Measurements from ENCODE around the gene ELOVL6.

ELOVL6 gene

DNA sequence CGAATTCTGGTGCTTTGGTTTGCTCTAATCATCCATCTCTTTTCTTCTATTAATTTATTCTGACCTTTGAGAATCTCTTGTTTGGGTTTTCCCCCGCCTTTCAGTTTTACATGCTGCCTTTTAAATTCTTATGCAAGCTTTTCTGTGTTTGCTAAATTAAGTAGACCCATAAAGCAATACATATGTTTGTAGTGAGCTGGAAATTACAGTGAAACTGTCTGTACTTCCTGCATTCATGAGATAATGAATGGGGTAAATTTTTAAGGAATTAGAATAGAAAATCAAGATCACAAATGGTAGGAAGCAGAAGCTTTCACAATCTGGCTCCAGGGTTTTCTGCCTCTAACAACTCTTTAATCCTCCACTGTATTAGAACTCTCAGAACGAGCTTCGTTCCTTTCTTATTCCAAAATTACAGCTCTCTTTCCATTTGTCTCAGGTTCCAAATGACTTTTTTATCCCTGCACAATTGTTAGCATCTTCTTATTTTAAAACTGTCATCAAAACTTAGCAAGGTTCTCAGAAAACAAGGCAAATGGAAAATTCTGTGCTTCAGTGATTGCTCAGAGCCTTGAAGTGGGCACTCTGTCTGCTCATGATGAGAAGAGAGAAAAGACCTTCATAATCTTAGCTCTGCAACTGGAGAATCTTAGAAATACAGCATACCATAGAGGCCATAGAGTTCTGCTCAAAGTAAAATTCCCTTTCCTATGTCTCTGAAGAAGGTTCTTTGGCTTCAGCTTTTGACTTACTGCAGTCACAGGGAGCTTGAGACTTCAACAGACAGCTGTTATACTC lies 177.6 kb downstream of the ELOVL6 start:
- no peak for DNase-seq

DNA sequence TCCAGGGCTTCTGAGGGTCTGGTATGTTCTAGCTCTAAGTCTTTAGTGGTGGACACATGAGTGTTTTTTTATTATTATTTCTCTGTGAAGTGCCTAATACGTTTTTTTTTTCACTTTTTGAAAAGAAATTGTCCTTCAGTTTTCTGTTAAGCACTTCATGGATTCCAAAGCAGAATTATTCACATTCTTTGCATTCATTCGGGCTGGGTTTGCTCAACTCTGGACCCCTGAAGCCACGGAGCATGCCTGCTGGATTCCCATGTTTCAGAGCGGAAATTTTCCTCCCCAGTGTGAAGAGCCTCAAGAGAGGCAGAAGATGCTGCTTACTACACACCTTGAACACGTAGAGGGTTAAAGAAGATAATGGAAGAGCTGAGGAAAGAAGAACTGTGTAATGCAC lies 178.3 kb downstream of the ELOVL6 start:
- DNase-seq: no peak

DNA sequence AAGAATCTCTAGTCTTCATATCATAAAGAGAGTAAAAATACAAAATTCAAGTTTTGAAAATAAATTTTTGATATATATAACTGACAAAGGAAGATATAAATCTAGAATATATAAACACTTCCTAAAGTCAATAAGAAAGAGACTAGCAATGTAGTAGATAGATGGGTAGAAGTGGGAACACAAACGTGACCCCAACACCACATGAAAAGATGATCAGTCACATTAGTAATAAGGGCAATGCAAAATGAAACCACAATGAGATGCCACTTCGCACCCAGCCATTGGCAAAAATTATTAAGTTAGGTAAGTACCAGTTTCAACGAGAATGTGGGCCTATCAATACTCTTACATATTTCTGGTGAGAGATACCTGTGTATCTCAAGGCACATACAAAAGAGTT lies 179.3 kb downstream of the ELOVL6 start:
- no peak for DNase-seq

DNA sequence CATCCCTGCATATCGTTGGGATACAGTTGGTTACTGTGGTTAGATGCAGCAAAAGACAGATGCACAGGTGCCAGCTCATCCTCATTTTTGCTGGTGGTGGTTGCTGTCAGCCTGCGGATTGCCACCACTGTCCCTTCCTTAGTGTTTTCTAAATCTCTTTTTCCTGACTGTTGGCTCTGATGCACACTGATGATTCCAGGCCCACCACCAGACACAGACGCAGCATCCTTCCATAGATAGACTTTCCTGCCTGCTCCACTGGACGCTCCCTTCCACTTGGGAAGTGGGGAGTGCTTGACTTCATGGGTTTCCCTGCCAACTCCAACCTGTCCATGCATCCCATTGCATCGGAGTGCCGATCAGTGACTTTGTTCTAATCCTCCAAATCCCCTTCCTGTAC lies 184.2 kb downstream of the ELOVL6 start:
- DNase-seq: no peak

DNA sequence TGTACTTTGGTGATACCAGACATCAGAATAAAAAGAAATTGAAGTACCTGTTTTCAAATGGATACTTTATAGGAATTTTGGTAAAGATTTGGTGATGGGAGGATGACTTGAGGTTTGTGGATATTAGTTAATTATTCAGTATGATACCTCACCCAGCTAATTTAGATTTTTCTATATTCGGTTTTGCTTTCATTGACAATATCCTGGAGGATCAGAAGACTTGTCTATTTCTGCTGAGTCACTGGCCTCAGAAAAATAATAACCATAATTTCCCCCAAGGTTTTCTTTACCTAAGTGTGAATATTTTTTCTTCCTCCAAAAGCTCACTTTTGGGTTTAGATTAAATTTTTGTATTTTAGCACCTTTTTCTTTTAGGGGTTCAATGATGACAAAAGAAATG lies 185.5 kb downstream of the ELOVL6 start:
- DNase-seq: no peak

DNA sequence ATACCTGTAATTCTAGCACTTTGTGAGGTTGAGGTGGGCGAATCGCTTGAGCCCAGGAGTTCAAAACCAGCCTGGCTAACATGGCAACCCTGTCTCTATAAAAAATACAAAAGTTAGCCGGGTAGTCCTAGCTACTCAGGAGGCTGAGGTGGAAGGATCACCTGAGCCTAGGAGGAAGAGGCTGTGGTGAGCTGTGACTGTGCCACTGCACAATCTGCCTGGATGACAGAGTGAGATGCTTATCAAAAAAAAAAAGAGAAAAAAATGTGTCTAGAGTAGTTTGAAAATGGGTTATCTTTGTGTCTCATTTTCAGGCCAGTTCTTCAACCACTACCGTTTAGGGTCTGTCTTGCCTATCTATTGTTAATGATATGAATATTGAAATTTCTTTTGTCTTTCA lies 187.6 kb downstream of the ELOVL6 start:
- no peak for DNase-seq

DNA sequence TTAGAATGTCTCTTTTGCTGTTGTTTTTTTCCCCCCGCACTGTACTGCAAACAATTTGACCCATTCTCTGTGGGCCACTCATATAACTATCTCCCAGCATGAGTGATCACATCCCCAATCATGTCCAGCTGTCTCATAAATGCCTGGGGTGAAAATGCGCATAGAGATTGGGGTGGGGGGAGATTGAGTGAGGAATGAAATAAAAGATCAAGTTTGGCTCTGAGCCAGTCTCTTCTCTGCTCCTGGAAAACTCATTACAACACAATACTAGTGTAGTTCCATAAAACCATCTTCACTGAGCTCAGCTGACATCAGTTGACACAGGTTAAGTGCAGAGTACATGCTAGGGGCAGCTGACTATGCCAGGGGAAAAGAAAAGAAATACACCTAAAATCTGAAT lies 188.9 kb downstream of the ELOVL6 start:
- DNase-seq: no peak

DNA sequence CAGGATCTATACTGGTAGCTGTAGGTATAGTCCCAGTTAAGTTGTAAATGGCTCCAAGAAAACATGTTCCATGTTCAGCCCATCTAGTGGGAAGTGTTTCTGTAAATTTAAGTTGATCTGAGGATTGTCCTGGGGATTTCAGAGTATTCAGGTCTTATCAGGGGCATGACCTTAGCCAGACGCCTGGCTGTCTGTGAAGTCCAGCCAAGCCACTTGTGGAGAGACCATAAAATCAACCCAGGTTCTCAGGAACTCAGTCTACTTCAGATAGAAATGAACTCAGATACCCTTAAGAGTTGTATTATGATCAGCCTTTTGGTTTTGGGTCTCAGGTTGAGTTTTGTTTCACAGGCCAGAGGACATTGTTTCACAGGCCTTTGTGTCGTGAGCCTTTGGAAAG lies 189.9 kb downstream of the ELOVL6 start:
- no peak for DNase-seq

DNA sequence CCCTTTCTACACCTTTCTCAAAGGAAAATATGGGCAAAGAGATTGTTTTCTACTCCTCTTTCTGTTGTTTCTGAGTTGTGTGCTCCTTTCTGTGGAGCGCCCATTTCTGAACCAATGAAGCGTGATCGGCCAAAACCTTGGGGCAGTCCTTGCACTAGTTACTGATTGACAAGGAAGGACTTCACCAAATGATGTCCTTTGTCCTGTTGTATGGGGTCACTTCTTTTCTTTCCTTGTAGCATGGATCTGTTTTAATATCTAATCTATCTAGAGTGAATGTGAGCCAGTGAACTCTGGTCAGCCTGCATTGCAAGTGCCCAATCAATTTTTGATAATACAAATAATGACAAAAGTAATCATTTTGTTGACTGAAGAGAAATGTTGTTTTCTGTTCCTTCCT lies 191.2 kb downstream of the ELOVL6 start:
- no peak for DNase-seq

DNA sequence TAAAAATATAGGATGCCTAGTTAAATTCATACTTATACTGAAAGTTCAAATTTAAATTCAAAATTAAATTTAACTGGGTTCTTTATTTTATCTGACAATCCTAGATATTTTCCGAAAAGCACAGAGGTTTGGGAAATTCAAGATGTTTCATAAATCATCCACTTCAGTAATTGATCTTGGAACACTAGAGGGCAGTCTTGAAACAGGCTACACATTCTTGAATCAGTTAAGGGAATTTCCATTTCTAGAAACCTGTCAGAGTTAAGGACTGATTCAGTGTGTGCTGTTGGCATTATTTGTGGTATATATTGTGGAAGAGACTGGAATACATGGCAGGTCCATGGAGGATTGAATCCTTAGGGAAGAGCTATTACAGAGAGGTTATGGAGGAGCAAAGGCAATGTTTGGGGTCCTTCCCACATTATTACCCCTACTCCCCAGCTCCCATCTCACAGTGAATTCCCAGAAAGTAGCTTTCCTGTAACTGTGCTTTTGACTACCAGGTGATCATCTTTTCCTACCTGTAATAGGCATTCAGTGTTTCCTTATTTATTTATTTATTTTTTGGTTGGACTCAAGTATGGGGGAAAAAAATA lies 192.9 kb downstream of the ELOVL6 start:
- DNase-seq: no peak

DNA sequence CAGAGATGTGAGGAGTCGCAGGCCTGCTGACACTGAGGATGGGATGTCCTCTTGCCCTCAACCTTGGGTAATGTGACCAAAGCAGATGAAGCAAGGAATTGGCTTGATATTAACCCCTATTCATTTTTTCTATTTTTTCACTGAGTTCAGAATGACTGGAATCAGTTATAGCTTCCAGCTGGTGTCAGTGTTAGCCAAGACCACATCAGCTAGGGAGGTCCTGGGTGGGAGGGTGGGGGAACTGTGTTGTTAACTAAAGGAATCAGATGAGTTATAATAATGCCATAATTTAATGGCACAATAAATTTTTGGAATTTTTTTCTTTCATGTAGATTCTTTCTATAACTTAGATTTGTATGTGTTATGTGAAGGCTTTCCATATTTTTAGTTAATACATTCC lies 193.9 kb downstream of the ELOVL6 start:
- no peak for DNase-seq

DNA sequence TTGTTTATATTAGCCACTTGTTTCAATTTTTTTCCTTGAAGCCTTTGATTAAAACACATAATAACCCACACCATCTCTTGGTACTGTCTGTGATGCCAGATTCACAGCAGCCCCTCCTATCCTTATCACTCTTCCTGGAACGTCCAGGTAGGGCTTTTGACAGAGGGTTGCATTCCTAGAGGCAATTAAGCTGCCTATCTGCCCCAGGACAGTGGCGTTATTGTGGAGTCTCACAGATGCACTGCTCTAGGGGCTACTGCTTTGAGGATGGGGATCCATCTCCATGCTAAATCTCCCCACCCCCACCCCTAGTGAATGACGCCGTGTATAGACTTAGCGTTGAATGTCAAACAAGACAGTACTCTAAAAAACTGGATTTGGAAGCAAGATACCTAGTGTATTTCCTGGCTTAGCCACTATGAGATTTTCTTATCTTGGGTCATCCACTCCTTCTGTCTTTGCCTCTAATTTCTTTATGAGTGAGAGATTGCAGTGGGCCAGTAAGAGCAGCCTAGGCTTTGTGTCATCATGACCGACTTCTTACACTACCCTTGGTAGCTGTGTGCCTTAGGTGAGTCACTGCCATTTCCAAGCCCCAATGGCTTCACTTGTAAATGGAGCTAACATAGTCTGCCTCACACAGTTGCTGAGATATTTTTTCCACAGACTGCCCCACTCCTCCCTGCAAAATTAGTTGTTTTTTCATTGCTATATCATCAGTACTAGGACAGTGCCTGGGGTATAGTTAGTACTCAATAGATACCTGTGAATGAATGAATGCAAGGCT lies 194.8 kb downstream of the ELOVL6 start:
- peak; percentile 50 for DNase-seq

DNA sequence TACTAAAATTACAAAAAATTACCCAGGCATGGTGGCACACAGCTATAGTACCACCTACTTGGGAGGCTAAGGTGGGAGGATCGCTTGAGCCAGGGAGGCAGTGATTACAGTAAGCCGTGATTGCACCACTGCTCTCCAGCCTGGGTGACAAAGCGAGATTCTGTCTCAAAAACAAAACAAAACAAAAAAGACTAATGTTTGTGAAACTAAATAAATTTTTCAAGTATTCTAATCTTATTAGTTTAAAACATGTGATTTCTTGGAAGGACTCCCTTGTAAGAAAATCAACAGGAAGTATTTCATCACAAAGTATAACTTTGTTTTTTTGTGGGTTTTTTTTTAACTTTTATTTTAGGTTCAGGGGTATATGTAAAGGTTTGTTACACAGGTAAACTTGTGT lies 196.1 kb downstream of the ELOVL6 start:
- no peak for DNase-seq

DNA sequence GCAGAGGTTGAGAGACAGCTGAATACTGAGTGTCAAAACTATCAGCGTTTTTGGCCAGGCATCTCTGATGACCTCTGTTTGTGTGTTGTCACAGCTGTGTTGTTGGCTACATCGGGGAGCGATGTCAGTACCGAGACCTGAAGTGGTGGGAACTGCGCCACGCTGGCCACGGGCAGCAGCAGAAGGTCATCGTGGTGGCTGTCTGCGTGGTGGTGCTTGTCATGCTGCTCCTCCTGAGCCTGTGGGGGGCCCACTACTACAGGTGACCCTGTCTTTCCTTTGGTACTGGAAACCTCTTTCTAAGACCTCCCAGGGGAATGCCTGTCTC lies 198.9 kb downstream of the ELOVL6 start:
- no peak for DNase-seq

DNA sequence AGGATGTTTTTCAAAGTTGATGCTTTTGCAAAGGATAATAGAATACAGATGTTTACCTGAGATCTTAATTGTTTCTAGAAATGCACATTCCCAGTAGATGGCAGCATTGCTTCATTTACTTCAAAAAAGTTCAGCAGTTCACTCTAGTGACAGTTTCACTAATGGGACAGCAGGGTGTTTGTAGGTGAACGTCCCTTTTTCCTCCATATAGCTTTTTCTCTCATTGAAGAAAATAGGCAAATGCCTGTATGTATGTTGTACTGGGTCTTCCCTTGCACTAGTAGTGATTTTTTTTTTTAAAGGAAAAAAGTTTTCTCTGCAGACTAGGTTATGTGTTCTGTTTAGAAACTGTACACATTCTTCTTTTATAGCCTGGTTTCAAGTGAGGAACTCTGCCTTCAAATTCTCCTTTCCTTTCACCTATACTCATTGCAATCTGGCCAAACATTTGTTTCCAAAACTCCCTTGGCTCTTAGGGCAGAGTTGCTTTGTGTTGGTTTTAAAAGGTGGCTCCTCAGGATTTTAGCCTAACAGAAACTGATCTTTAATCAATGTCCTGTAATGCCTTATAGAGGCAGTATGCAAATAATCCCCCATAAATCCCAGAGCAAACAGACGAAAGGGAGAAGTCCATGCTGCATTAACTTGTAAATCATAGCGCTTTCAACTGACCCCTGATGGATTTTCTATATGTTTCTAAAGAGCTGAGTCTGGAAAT lies 199.4 kb downstream of the ELOVL6 start:
- no peak for DNase-seq

DNA sequence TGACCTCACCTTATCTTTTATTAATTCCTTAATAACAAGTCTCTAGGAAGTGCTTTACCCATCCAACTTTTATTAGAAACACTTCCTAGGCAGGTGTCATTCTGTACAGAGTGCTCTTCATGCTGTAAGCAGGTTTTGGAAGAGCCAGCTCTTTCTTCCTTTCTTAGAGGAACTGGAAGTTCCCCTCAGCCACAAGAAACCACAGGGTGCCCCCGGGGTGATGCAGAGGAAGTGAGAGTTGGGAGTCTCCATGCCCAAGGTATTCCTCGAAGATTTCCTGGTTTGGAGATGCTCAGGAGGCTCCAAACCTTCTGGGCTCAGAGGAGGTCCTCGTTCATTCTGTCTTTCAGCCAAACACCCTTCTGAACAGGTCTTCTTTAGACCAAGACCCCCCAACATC lies 201.9 kb downstream of the ELOVL6 start:
- no peak for DNase-seq
